Fibroblast of lung (primary cell): Measurements from ENCODE around the gene VSIG10L2.

Experiments used
- CTCF ChIP-seq, 2 donors: IDR thresholded peaks in 1 of 2; conservative IDR thresholded peaks in 1 of 2; 1 replicate in 1 of 2; 2 replicates in 1 of 2; pipeline ENCODE4 v1.5.1; 2011 to 2012; ENCODE audit warnings: low read length in 2 of 2, control low read depth in 1 of 2, inconsistent platforms in 1 of 2, low read depth in 1 of 2, mild to moderate bottlenecking in 1 of 2
- EZH2 ChIP-seq: IDR thresholded peaks from 2 replicates; pipeline ENCODE4 v1.5.1; 2012; ENCODE audit warnings: low read length, control low read depth, mild to moderate bottlenecking; ENCODE audit errors: missing control alignments

GRCh38 chr11:125943661-125944349 lies 2.0 kb upstream of the VSIG10L2 start:
- TF ChIP-seq CTCF (conservative IDR thresholded peaks at IDR 0.05 in 1 of 2, IDR thresholded peaks at IDR 0.05 in 1 of 2; ENCODE audit: low read depth in 1 of 2, low read length in 2 of 2) (no peak), EZH2 (no peak)
